NT2/D1 (cell line): Measurements from ENCODE around the gene KRT85.

Experiments
- SUZ12 ChIP-seq: IDR thresholded peaks from 2 replicates; pipeline ENCODE4 v1.6.1; 2011; ENCODE audit not compliant: insufficient read length, insufficient read depth; ENCODE audit errors: extremely low read depth
- YY1 ChIP-seq: IDR thresholded peaks from 2 replicates; pipeline ENCODE4 v1.6.1; 2011; ENCODE audit not compliant: insufficient read length, insufficient read depth
- ZNF274 ChIP-seq: IDR thresholded peaks from 2 replicates; pipeline ENCODE4 v1.6.1; 2011; ENCODE audit warnings: mild to moderate bottlenecking, low read depth, low read length

GRCh38 chr12:52361553-52361952, 5.7 kb downstream of the KRT85 start:
- TF ChIP-seq YY1 (no peak), SUZ12 (no peak), ZNF274 (no peak)
